H1 (cell line): Measurements from ENCODE around the gene SLC2A10. TPM values are rescaled to one million over a fixed set of nuclear protein-coding genes. Genes with fewer than 3 reads are reported as not detected.

Source experiments
- RFX5 ChIP-seq: IDR thresholded peaks from 2 replicates; pipeline ENCODE4 v1.6.1; 2011; ENCODE audit warnings: low read depth, low read length, improper control_type of control experiment, borderline replicate concordance
- SRF ChIP-seq: IDR thresholded peaks from 2 replicates; pipeline ENCODE4 v1.6.1; 2011; ENCODE audit warnings: mild to moderate bottlenecking, low read depth, low read length, moderate library complexity
- polyA plus RNA-seq, 7 experiments: library from polyadenylated mRNA; depleted of rRNA in 3 of 7; stranded (reverse) in 5 of 7; unstranded in 2 of 7; fragments of >200 nt in 5 of 7; fragments of 200-250 nt in 2 of 7; gene quantifications; 1 replicate in 5 of 7; 2 replicates in 1 of 7; 4 replicates in 1 of 7; pipeline versions ENCODE4 v1.2.1 to v1.2.3, GENCODE V29; 2011 to 2013; ENCODE audit warnings: missing spikeins in 2 of 7, mixed read lengths in 2 of 7
- total RNA-seq: library from RNA; stranded (reverse); fragmentation: NEBNext Ultra II Directional; extraction: Animal tissue kit (Norgen Biotek cat#: 25700); gene quantifications from 2 replicates; pipeline ENCODE4 v1.2.1, GENCODE V29; 2021
- TF ChIP-seq, protein P1 (sequence below): IDR thresholded peaks from 2 replicates; pipeline ENCODE4 v1.6.1; 2012; ENCODE audit warnings: inconsistent platforms

Gene SLC2A10
- total and polyA plus RNA-seq, 2 of the 8 experiments (the other 6 are each of a cell fraction or from before 2014, with no cell fraction given), result 9.0 to 9.7 TPM

DNA sequence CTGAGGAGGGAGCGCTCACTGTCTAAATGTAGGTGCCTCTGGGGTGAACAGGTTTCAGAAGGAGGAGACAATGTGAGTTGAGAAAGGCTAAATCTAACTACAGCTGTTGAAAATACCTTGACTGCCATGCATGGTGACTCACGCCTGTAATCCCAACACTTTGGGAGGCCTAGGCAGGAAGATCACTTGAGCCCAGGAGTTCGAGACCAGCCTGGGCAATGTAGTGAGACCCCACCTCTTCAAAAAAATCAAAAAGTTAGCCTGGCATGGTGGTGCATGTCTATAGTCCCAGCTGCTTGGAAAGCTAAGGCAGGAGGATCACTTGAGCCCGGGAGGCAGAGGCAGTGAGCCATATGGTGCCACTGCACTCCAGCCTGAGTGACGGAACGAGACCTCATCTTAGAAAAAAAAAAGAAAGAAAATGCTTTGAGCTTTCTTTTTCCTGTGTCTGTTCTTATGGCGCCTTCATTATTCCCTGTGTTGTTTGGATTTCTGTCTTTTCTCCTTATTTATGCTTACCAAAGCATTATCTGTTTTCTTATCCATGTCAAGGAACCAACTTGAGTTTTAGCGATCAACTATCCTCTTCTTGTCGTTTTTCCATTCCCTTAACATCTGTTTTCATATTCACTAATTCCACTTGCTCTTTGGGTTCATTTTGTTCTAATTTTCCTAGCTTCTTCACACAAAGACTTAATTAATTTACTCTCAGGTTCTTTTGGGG is 8.5 kb downstream of the SLC2A10 start (continued):
- TF ChIP-seq, protein P1, sequence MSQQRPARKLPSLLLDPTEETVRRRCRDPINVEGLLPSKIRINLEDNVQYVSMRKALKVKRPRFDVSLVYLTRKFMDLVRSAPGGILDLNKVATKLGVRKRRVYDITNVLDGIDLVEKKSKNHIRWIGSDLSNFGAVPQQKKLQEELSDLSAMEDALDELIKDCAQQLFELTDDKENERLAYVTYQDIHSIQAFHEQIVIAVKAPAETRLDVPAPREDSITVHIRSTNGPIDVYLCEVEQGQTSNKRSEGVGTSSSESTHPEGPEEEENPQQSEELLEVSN, result no peak
- TF ChIP-seq RFX5, result no peak
- TF ChIP-seq SRF, result no peak
